OCI-LY1 (cell line): ENCODE data around the gene TRIM62.

Experiments
- EZH2 ChIP-seq: fragments of 200-600 bp; sonication (generic), shearing (Covaris generic); IDR thresholded peaks from 2 replicates; pipeline ENCODE4 v1.8.0; 2017; ENCODE audit warnings: borderline replicate concordance, mixed run types, mild to moderate bottlenecking, antibody characterized with exemption, low read length, moderate library complexity, mixed read lengths
- TF ChIP-seq, protein P1 (sequence below): fragments of 200-600 bp; sonication (generic), shearing (Covaris generic); IDR thresholded peaks from 2 replicates; pipeline ENCODE4 v1.5.1; 2017; ENCODE audit warnings: mild to moderate bottlenecking, antibody characterized with exemption, low read length, moderate library complexity, mixed read lengths

DNA sequence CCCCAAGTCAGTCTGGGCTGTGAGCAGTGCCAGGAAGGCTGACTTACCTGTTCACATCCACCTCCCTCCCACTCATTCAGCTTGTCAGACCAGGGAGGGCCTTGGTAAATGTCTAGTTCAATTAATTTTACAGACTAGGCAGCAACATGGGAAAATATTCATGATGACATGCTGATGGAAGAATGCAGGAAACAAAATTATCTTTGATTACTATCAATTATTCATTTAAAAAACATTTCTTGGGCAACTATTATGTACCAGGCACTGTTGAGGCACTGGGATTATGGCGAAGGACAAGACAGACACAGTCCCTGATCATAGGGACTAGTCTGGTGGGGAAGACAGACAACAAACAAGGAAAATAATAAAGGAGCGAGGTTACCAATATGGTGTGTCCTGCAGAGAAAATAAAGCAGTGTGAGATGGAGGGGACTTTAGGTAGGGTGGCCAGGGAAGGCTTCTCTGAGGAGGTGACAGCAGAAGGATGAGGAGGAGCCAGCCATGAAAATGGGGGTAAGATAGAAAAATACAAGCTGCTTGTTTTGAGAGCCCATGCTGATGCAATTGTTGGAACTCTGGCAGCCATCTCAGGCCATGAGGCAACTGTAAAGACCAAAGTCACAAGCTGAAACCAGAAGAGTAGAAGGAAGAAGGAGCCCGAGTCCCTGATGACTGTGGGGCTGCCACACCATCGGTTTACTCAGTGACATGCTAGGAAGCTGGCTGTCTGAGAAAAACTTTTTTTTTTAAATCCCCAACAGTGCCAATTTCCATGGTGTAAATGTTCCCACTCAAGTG is 14.0 kb downstream of the TRIM62 start:
- TF ChIP-seq, protein P1, sequence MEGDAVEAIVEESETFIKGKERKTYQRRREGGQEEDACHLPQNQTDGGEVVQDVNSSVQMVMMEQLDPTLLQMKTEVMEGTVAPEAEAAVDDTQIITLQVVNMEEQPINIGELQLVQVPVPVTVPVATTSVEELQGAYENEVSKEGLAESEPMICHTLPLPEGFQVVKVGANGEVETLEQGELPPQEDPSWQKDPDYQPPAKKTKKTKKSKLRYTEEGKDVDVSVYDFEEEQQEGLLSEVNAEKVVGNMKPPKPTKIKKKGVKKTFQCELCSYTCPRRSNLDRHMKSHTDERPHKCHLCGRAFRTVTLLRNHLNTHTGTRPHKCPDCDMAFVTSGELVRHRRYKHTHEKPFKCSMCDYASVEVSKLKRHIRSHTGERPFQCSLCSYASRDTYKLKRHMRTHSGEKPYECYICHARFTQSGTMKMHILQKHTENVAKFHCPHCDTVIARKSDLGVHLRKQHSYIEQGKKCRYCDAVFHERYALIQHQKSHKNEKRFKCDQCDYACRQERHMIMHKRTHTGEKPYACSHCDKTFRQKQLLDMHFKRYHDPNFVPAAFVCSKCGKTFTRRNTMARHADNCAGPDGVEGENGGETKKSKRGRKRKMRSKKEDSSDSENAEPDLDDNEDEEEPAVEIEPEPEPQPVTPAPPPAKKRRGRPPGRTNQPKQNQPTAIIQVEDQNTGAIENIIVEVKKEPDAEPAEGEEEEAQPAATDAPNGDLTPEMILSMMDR = no peak
- no peak for TF ChIP-seq EZH2
